BJ (cell line): ENCODE data around the gene DRD4. TPM values are rescaled to one million over a fixed set of nuclear protein-coding genes. Genes with fewer than 3 reads are reported as not detected.

Experiments
- CTCF ChIA-PET: fragments of 350-600 bp; formaldehyde crosslinking; extraction: SDS; loops from one replicate; lab custom pipeline; 2021; ENCODE audit warnings: antibody characterized with exemption, inconsistent platforms; lab: Yijun Ruan, JAX
- POLR2A ChIA-PET: fragments of 300-600 bp; sonication (Branson Sonifier 250); formaldehyde crosslinking; extraction: SDS; loops from one replicate; lab custom pipeline; 2021; ENCODE audit warnings: antibody characterized with exemption; lab: Charles Lee
- DNase-seq: peaks from one replicate; pipeline ENCODE4 v3.0.0-alpha.2; 2011; ENCODE audit warnings: low read depth
- H3K27me3 ChIP-seq: 2 replicates; pipeline ENCODE4 v1.6.0; 2011; ENCODE audit warnings: low read length; ENCODE audit not compliant: control insufficient read depth, insufficient read depth
- H3K36me3 ChIP-seq: 2 replicates; pipeline ENCODE4 v1.5.1; 2011; ENCODE audit warnings: low read length; ENCODE audit not compliant: control insufficient read depth, insufficient read depth
- H3K4me3 ChIP-seq: 2 replicates; pipeline ENCODE4 v1.5.1; 2011; ENCODE audit warnings: low read depth, mild to moderate bottlenecking, control low read depth, low read length
- CTCF ChIP-seq: IDR thresholded peaks from 2 replicates; pipeline ENCODE4 v1.5.1; 2011; ENCODE audit warnings: low read depth, mild to moderate bottlenecking, control low read depth, inconsistent platforms, low read length, moderate library complexity; ENCODE audit not compliant: insufficient read depth
- polyA plus RNA-seq: library from polyadenylated mRNA; depleted of rRNA; stranded (reverse); fragments of >200 nt; gene quantifications from 2 replicates; pipeline ENCODE4 v1.2.3, GENCODE V29; 2011

DRD4 gene
- polyA plus RNA-seq, 1 experiment = not detected

GRCh38 chr11:592501-592900 lies 44.6 kb upstream of the DRD4 start:
- H3K4me3 ChIP-seq = no peak overlapping the region
- no peaks in the 10 kb centered on the region for H3K27me3 ChIP-seq
- CTCF ChIA-PET = no interaction called here
- POLR2A ChIA-PET = no interaction called here
- no peak for TF ChIP-seq CTCF
- H3K36me3 ChIP-seq = peaks cover 40% of the 10 kb centered on the region
- DNase-seq = no peak

- peaks cover 38% of the 10 kb centered on the region for H3K36me3 ChIP-seq
Measured at GRCh38 chr11:592918-593317, 44.2 kb upstream of the DRD4 start.

GRCh38 chr11:593347-593746 lies 43.7 kb upstream of the DRD4 start:
- TF ChIP-seq CTCF = no peak
- Histone ChIP-seq H3K4me3 (no peak overlapping the region), H3K27me3 (no peaks in the 10 kb centered on the region), H3K36me3 (peaks cover 43% of the 10 kb centered on the region)
- CTCF ChIA-PET = no interaction called here
- no peak for DNase-seq
- POLR2A ChIA-PET = no interaction called here

More at GRCh38 chr11:592918-593317, 44.2 kb upstream of the DRD4 start:
- H3K27me3 ChIP-seq = no peaks in the 10 kb centered on the region
- TF ChIP-seq CTCF = no peak
- CTCF ChIA-PET = no interaction called here
- POLR2A ChIA-PET = no interaction called here
- no peak overlapping the region for H3K4me3 ChIP-seq
- no peak for DNase-seq

DNA sequence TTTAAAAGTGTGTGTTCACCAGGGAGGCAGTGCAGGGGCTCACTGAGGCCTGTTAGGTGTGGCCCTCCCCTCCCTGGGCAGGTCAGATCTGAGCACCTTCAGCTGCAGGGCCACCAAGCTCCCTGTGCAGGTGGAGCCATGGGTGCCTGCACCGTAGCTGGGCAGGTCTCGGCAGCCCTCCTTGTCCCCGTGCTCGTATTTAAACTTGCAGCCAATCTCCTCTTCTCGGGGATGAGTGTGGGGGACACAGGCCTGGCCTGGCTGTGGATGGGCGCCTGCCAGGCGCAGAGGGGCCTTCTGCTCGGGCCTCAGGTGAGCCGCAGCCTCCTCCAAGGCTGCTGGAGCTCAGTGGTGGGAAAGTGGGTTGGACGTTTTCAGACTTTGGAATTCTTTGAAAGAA lies 41.7 kb upstream of the DRD4 start:
- CTCF ChIA-PET = no interaction called here
- POLR2A ChIA-PET = no interaction called here

GRCh38 chr11:596374-596773 lies 40.7 kb upstream of the DRD4 start:
- POLR2A ChIA-PET = no interaction called here
- Histone ChIP-seq H3K27me3 (no peaks in the 10 kb centered on the region), H3K4me3 (no peak overlapping the region), H3K36me3 (peaks cover 44% of the 10 kb centered on the region)
- CTCF ChIA-PET = interaction anchor here (0.9 kb wide), 1 partner anchor 12 kb away, joined by 3 read pairs; no protein-coding TSS in a partner anchor
- no peak for TF ChIP-seq CTCF
- DNase-seq = no peak

More for the DNA sequence above, 41.7 kb upstream of the DRD4 start:
- no peak overlapping the region for H3K4me3 ChIP-seq
- H3K36me3 ChIP-seq = peaks cover 44% of the 10 kb centered on the region
- TF ChIP-seq CTCF = no peak
- no peaks in the 10 kb centered on the region for H3K27me3 ChIP-seq
- DNase-seq = no peak
